GM12891 (cell line): Measurements from ENCODE around the gene SWI5.

Source experiments
- POLR2A ChIP-seq: IDR thresholded peaks from 2 replicates; pipeline ENCODE4 v1.6.1; 2011; ENCODE audit warnings: low read depth, low read length, control low read depth
- POLR2AphosphoS5 ChIP-seq: IDR thresholded peaks from 2 replicates; pipeline ENCODE4 v1.6.1; 2011; ENCODE audit warnings: low read depth, low read length, control low read depth
- POU2F2 ChIP-seq: IDR thresholded peaks from 2 replicates; pipeline ENCODE4 v1.6.1; 2011; ENCODE audit warnings: low read depth, mild to moderate bottlenecking, control low read depth, low read length, moderate library complexity

DNA sequence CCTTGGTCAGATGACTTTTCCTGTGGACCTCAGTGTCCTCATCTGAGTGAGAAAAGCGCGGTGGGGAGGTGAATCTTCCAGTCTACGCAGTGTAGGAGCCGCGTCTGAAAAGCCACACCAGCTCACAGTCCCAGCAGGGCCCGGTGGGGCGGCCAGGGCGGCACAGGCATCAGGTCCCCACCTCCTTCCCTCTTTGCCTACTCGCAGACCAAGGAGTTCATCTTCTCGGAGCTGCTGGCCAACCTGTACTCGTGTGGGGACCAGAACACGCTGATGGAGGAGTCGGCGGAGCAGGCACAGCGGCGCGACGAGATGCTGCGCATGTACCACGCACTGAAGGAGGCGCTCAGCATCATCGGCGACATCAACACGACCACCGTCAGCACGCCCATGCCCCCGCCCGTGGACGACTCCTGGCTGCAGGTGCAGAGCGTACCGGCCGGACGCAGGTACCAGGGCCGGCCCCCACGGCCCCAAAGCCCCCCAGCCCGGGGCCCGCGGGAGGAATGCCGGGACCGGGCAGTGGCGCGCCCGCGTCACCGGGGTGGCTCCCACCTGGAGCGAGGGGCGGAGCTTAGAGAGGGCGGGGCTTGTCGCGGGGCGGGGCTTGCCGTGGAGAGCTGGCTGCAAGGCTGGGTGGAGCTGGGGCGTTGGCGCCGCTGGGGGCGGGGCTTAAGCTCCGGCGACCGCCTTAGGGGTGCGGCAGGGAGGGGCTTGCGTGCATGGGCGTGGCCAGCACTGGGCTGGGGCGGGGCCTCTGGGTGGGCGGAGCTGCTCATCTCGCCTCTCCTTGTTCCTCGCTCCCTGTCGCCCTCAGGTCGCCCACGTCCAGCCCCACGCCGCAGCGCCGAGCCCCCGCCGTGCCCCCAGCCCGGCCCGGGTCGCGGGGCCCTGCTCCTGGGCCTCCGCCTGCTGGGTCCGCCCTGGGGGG, 25.9 kb upstream of the SWI5 start:
- TF ChIP-seq POLR2A, result no peak
- TF ChIP-seq POU2F2, result no peak
- TF ChIP-seq POLR2AphosphoS5, result no peak
